Endothelial cell of umbilical vein (primary cell): Measurements from ENCODE around the gene ZNF385D. TPM values are rescaled to one million over a fixed set of nuclear protein-coding genes. Genes with fewer than 3 reads are reported as not detected.

ENCODE experiments used
- BruUV-seq: library from RNA; stranded (reverse); fragments of 400-500 nt; replicated peaks from 2 replicates; lab custom pipeline; 2021; lab: Mats Ljungman, UMichigan
- CTCF ChIA-PET: fragments of 300-600, 350-600 bp; sonication (Branson Sonifier 250); formaldehyde crosslinking; loops from one replicate; lab custom pipeline; 2021; ENCODE audit warnings: antibody characterized with exemption, inconsistent platforms; lab: Charles Lee
- POLR2A ChIA-PET: fragments of 300-600, 350-600 bp; sonication (Branson Sonifier 250); formaldehyde crosslinking; loops from one replicate; lab custom pipeline; 2021; ENCODE audit warnings: antibody characterized with exemption, inconsistent platforms; lab: Charles Lee
- DNase-seq: peaks from one replicate; pipeline ENCODE4 v3.0.0-alpha.2; 2011; ENCODE audit warnings: low read depth, low spot score
- FAIRE-seq: peaks from 2 replicates; lab custom pipeline; 2011; peaks lifted over from hg19 to GRCh38; lab: Jason Lieb, UNC
- H2AFZ ChIP-seq: 2 replicates; pipeline ENCODE4 v1.6.0; 2012; ENCODE audit warnings: low read depth, low read length, control low read depth, inconsistent platforms
- H3K27ac ChIP-seq: 2 replicates; pipeline ENCODE4 v1.5.1; 2011; ENCODE audit warnings: low read depth, mild to moderate bottlenecking, control low read depth, low read length, moderate library complexity; ENCODE audit not compliant: insufficient read depth
- H3K27me3 ChIP-seq, 2 experiments: 2 replicates each; pipeline versions ENCODE4 v1.6.0 to v1.6.1; 2011; ENCODE audit warnings: low read length in 2 of 2, mixed read lengths in 1 of 2; ENCODE audit not compliant: control insufficient read depth in 2 of 2, insufficient read depth in 2 of 2
- H3K36me3 ChIP-seq, 2 experiments: 2 replicates in 1 of 2; 3 replicates in 1 of 2; pipeline ENCODE4 v1.5.1; 2011; ENCODE audit warnings: low read length in 2 of 2, mild to moderate bottlenecking in 1 of 2, moderate library complexity in 1 of 2; ENCODE audit not compliant: control insufficient read depth in 2 of 2, insufficient read depth in 2 of 2; ENCODE audit errors: extremely low read depth in 1 of 2
- H3K4me1 ChIP-seq: 3 replicates; pipeline ENCODE4 v1.5.1; 2011; ENCODE audit warnings: mild to moderate bottlenecking, low read length; ENCODE audit not compliant: control insufficient read depth, insufficient read depth; ENCODE audit errors: extremely low read depth
- H3K4me2 ChIP-seq: 2 replicates; pipeline ENCODE4 v1.6.1; 2011; ENCODE audit warnings: low read length, control low read depth, mixed read lengths; ENCODE audit not compliant: insufficient read depth
- H3K4me3 ChIP-seq, 3 experiments: fragments of 200-600 bp in 1 of 3; sonication (generic), shearing (Covaris generic) in 1 of 3; replicated peaks in 1 of 3; 2 replicates each; pipeline ENCODE4 v1.5.1; 2011 to 2016; ENCODE audit warnings: control low read depth in 3 of 3, low read length in 3 of 3, mild to moderate bottlenecking in 2 of 3, inconsistent platforms in 1 of 3, low read depth in 1 of 3, moderate library complexity in 1 of 3; ENCODE audit not compliant: insufficient read depth in 1 of 3
- H3K79me2 ChIP-seq: 2 replicates; pipeline ENCODE4 v1.6.0; 2012; ENCODE audit warnings: low read length, inconsistent platforms; ENCODE audit not compliant: control insufficient read depth, insufficient read depth
- H3K9ac ChIP-seq: replicated peaks from 2 replicates; pipeline ENCODE3; 2011; ENCODE audit warnings: low read length, control low read depth; ENCODE audit not compliant: insufficient read depth; ENCODE audit errors: extremely low read depth
- H3K9me1 ChIP-seq: replicated peaks from 3 replicates; pipeline ENCODE4 v1.6.0; 2011; ENCODE audit warnings: mild to moderate bottlenecking, low read length; ENCODE audit not compliant: control insufficient read depth, insufficient read depth; ENCODE audit errors: extremely low read depth
- H3K9me3 ChIP-seq: replicated peaks from 2 replicates; pipeline ENCODE4 v1.5.1; 2012; ENCODE audit warnings: low read length, inconsistent platforms; ENCODE audit not compliant: control insufficient read depth, insufficient read depth
- H4K20me1 ChIP-seq: replicated peaks from 2 replicates; pipeline ENCODE3; 2011; ENCODE audit warnings: mild to moderate bottlenecking, low read length; ENCODE audit not compliant: control insufficient read depth, insufficient read depth; ENCODE audit errors: extremely low read depth
- EZH2 ChIP-seq: IDR thresholded peaks from 2 replicates; pipeline ENCODE4 v1.6.1; 2012; ENCODE audit warnings: borderline replicate concordance, low read depth, mild to moderate bottlenecking, moderate library complexity, low read length, inconsistent platforms; ENCODE audit not compliant: severe bottlenecking
- FOS ChIP-seq: IDR thresholded peaks from 2 replicates; pipeline ENCODE4 v1.6.1; 2011; ENCODE audit warnings: mild to moderate bottlenecking, low read length, moderate library complexity, borderline replicate concordance; ENCODE audit not compliant: insufficient read depth
- GATA2 ChIP-seq: IDR thresholded peaks from 2 replicates; pipeline ENCODE4 v1.7.0; 2011; ENCODE audit warnings: low read depth, mild to moderate bottlenecking, moderate library complexity, mixed read lengths, low read length; ENCODE audit not compliant: insufficient read length, insufficient read depth
- JUN ChIP-seq: IDR thresholded peaks from 2 replicates; pipeline ENCODE4 v1.6.1; 2011; ENCODE audit warnings: borderline replicate concordance, low read depth; ENCODE audit not compliant: insufficient read length, insufficient read depth
- MYC ChIP-seq: IDR thresholded peaks from one replicate; pipeline ENCODE4 v1.6.1; 2011; ENCODE audit warnings: mild to moderate bottlenecking, low read depth, low read length
- POLR2A ChIP-seq: IDR thresholded peaks from 2 replicates; pipeline ENCODE4 v1.6.1; 2012; ENCODE audit warnings: low read depth, mild to moderate bottlenecking, control low read depth, low read length
- POLR2AphosphoS5 ChIP-seq: IDR thresholded peaks from 2 replicates; pipeline ENCODE4 v1.6.1; 2012; ENCODE audit warnings: low read depth, mild to moderate bottlenecking, control low read depth, low read length, moderate library complexity; ENCODE audit not compliant: insufficient read depth
- dilution Hi-C: fragments of 300-500 bp; cut with MboI; formaldehyde crosslinking; loops from one replicate; pipeline ENCODE4 v1.15.0; 2019; ENCODE audit warnings: low sequenced_read_pairs; ENCODE audit not compliant: extremely low pct_ligation_motif_present
- intact Hi-C: fragments of 100-400 bp; cut with micrococcal nuclease; formaldehyde crosslinking; loops from one replicate; pipeline ENCODE4 v1.10.0; 2022
- polyA plus RNA-seq, 4 experiments: library from polyadenylated mRNA; depleted of rRNA in 3 of 4; stranded (reverse) in 3 of 4; unstranded in 1 of 4; fragments of >200 nt; gene quantifications; 2 replicates each; pipeline versions ENCODE4 v1.2.1 to v1.2.3, GENCODE V29; 2011 to 2012; ENCODE audit warnings: missing spikeins in 1 of 4
- total RNA-seq: library from RNA; stranded (reverse); gene quantifications from 2 replicates; pipeline ENCODE4 v1.2.3, GENCODE V29; 2021
- TF ChIP-seq, protein P1 (sequence below): IDR thresholded peaks from 2 replicates; pipeline ENCODE4 v1.6.1; 2011; ENCODE audit not compliant: insufficient read depth, insufficient read length
- TF ChIP-seq, protein P2 (sequence below), 2 donors: IDR thresholded peaks; 1 replicate in 1 of 2; 2 replicates in 1 of 2; pipeline ENCODE4 v1.5.1; 2011; ENCODE audit warnings: low read length in 2 of 2, mild to moderate bottlenecking in 2 of 2, moderate library complexity in 2 of 2, control low read depth in 1 of 2, inconsistent platforms in 1 of 2, low read depth in 1 of 2; ENCODE audit not compliant: insufficient read depth in 1 of 2; ENCODE audit errors: extremely low read depth in 1 of 2

The ZNF385D gene
- total and polyA plus RNA-seq, 2 donors (not counting 3 experiments of a cell fraction or from before 2014, with no cell fraction given): not detected

DNA sequence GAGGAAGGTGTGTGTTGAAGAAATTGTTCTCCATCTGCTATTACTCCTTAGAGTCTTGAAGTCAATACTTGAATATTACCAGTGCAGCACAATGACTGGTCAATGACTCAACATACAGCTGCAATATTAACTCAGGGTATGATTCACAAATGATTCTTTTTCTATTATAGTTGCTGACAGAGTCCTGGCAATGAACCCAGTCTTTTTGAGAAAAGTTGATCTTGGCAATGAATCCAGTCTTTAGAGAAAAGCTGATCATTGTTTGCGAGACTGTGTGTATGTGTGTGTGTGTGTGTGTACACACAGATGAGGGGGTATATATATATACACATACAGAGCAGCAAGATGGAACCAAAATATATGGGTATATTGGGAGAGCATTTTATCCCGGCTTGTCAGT is 315.1 kb downstream of the ZNF385D start:
- Histone ChIP-seq H3K4me3 (no peak overlapping the region), H3K27ac (no peak overlapping the region), H3K36me3 (no peaks in the 10 kb centered on the region), H3K9me1 (no peaks in the 10 kb centered on the region), H3K4me2 (peak overlapping the region; percentile 41), H3K9me3 (no peaks in the 10 kb centered on the region), H3K9ac (no peak overlapping the region), H3K79me2 (no peaks in the 10 kb centered on the region), H3K4me1 (peaks cover 8% of the 10 kb centered on the region), H3K27me3 (no peaks in the 10 kb centered on the region), H2AFZ (no peak overlapping the region), H4K20me1 (no peaks in the 10 kb centered on the region)
- dilution Hi-C loops (no loop called here), intact Hi-C loops (loop anchor here (1.0 to 5.0 kb wide), 3 partner anchors 163 to 1094 kb away; no protein-coding TSS in a partner anchor)
- TF ChIP-seq JUN (peak; percentile 92), POLR2AphosphoS5 (peak; percentile 24), POLR2A (no peak), MYC (no peak), GATA2 (no peak), EZH2 (no peak), FOS (peak; percentile 35)
- TF ChIP-seq, protein P1, sequence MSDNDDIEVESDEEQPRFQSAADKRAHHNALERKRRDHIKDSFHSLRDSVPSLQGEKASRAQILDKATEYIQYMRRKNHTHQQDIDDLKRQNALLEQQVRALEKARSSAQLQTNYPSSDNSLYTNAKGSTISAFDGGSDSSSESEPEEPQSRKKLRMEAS: no peak
- TF ChIP-seq, protein P2, sequence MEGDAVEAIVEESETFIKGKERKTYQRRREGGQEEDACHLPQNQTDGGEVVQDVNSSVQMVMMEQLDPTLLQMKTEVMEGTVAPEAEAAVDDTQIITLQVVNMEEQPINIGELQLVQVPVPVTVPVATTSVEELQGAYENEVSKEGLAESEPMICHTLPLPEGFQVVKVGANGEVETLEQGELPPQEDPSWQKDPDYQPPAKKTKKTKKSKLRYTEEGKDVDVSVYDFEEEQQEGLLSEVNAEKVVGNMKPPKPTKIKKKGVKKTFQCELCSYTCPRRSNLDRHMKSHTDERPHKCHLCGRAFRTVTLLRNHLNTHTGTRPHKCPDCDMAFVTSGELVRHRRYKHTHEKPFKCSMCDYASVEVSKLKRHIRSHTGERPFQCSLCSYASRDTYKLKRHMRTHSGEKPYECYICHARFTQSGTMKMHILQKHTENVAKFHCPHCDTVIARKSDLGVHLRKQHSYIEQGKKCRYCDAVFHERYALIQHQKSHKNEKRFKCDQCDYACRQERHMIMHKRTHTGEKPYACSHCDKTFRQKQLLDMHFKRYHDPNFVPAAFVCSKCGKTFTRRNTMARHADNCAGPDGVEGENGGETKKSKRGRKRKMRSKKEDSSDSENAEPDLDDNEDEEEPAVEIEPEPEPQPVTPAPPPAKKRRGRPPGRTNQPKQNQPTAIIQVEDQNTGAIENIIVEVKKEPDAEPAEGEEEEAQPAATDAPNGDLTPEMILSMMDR (IDR thresholded peaks at IDR 0.05; ENCODE audit: extremely low read depth in 1 of 2, insufficient read depth in 1 of 2, low read depth in 1 of 2, low read length in 2 of 2): no peak
- DNase-seq (peak; percentile 88), FAIRE-seq (peak; percentile 85)
- ChIA-PET CTCF (no interaction called here), POLR2A (no interaction called here)
- BruUV-seq: no TSS peak
